Tibial artery (tissue), 4 donors: ENCODE data around the gene CIPC.

Source experiments
- DNase-seq, 2 donors: peaks; one replicate each; pipeline ENCODE4 v3.0.0-alpha.2; 2019
- H3K27ac ChIP-seq, 2 donors: fragments of 200-600 bp; sonication (generic) in 1 of 2; 1 replicate in 1 of 2; 2 replicates in 1 of 2; pipeline ENCODE4 v1.5.1; 2018 to 2019; ENCODE audit warnings: mild to moderate bottlenecking in 1 of 2
- H3K27me3 ChIP-seq, 2 donors: fragments of 200-600 bp; sonication (generic) in 1 of 2; one replicate each; pipeline versions ENCODE4 v1.5.1 to v1.6.0; 2016 to 2019
- H3K36me3 ChIP-seq, 3 donors: fragments of 200-600 bp; sonication (generic) in 2 of 3; one replicate each; pipeline ENCODE4 v1.5.1; 2016 to 2019; ENCODE audit warnings: mild to moderate bottlenecking in 2 of 3
- H3K4me1 ChIP-seq, 4 donors: fragments of 200-600 bp; sonication (generic) in 2 of 4; 1 replicate in 3 of 4; 2 replicates in 1 of 4; pipeline ENCODE4 v1.5.1; 2016 to 2019
- H3K4me3 ChIP-seq, 2 donors: fragments of 200-600 bp; sonication (generic) in 1 of 2; 1 replicate in 1 of 2; 2 replicates in 1 of 2; pipeline ENCODE4 v1.5.1; 2018 to 2019; ENCODE audit warnings: mild to moderate bottlenecking in 2 of 2
- H3K9me3 ChIP-seq, 3 donors: fragments of 200-600 bp; sonication (generic) in 1 of 3; one replicate each; pipeline ENCODE4 v1.5.1; 2016 to 2019
- intact Hi-C: fragments of 100-400 bp; cut with DNase I; formaldehyde crosslinking; loops from one replicate; pipeline ENCODE4 v1.15.0; 2023; ENCODE audit warnings: low total_unique reads
- TF ChIP-seq, protein P1 (sequence below), 2 experiments: fragments of 200-600 bp in 1 of 2; fragments of 450-650 bp in 1 of 2; IDR thresholded peaks; one replicate each; pipeline ENCODE4 v1.5.1; 2017 to 2019; ENCODE audit warnings: antibody characterized with exemption in 2 of 2, mild to moderate bottlenecking in 1 of 2, moderate library complexity in 1 of 2

CIPC gene

DNA sequence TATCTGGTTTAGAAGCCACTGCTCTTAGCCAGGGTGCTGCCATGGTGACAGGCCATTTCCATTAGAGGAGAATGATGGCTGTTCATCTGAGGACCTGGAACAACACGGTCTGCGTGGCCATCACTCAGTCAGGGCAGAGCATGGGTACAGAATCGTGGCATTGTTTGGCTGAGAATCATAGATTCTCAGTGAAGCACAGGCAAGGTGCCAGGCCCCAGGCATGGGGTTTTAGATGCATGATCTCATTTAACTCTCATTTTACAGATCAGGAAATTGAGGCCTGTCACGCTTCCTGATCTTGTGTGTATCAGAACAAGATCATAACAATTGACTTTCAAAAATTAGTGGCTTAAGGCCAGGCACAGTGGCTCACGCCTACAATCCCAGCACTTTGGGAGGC is 42.8 kb upstream of the CIPC start:
- TF ChIP-seq, protein P1, sequence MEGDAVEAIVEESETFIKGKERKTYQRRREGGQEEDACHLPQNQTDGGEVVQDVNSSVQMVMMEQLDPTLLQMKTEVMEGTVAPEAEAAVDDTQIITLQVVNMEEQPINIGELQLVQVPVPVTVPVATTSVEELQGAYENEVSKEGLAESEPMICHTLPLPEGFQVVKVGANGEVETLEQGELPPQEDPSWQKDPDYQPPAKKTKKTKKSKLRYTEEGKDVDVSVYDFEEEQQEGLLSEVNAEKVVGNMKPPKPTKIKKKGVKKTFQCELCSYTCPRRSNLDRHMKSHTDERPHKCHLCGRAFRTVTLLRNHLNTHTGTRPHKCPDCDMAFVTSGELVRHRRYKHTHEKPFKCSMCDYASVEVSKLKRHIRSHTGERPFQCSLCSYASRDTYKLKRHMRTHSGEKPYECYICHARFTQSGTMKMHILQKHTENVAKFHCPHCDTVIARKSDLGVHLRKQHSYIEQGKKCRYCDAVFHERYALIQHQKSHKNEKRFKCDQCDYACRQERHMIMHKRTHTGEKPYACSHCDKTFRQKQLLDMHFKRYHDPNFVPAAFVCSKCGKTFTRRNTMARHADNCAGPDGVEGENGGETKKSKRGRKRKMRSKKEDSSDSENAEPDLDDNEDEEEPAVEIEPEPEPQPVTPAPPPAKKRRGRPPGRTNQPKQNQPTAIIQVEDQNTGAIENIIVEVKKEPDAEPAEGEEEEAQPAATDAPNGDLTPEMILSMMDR (IDR thresholded peaks at IDR 0.05), result no peak
- Histone ChIP-seq H3K4me3 (no peak overlapping the region), H3K36me3 (no peaks in the 10 kb centered on the region), H3K4me1 (peaks cover 0 to 29% (median 17%) of the 10 kb centered on the region in 4 donors), H3K9me3 (peaks cover 0 to 9% (median 9%) of the 10 kb centered on the region in 3 donors), H3K27ac (no peak overlapping the region), H3K27me3 (no peaks in the 10 kb centered on the region)
- intact Hi-C loops, result no loop called here
- DNase-seq, result no peak

DNA sequence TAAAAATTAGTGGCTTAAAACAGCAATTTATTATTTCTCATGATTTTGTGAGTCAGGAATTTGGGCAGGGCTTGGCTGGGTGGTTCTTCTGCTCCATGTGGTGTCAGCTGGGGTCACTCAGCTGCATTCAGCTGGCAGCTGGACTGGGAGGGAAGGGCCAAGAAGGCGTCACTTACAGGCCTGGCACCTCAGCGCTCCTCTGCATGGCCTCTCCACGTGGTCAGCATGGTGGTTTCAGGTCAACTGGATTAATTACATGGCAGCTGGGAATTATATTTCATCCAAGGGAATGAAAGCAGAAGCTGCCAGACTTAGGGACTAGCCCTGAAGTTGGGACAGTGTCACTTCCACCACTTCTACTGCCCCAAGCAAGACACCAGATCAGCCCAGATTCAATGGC is 42.1 kb upstream of the CIPC start:
- intact Hi-C loops, result no loop called here
- Histone ChIP-seq H3K27ac (no peak overlapping the region), H3K9me3 (peaks cover 0 to 9% (median 9%) of the 10 kb centered on the region in 3 donors), H3K27me3 (no peaks in the 10 kb centered on the region), H3K4me3 (no peak overlapping the region), H3K36me3 (no peaks in the 10 kb centered on the region), H3K4me1 (peaks cover 0 to 22% (median 15%) of the 10 kb centered on the region in 4 donors)
- TF ChIP-seq, protein P1 (IDR thresholded peaks at IDR 0.05), result no peak
- no peak for DNase-seq

- intact Hi-C loops, result no loop called here
- Histone ChIP-seq H3K27ac (no peak overlapping the region), H3K4me3 (no peak overlapping the region), H3K9me3 (peaks cover 0 to 9% (median 9%) of the 10 kb centered on the region in 3 donors), H3K4me1 (peaks cover 0 to under 1% (median under 1%) of the 10 kb centered on the region in 4 donors), H3K27me3 (no peaks in the 10 kb centered on the region), H3K36me3 (no peaks in the 10 kb centered on the region)
- TF ChIP-seq, protein P1 (IDR thresholded peaks at IDR 0.05), result no peak
- no peak for DNase-seq
These were observed 39.9 kb upstream of the CIPC start for GRCh38 chr14:77058117-77058516.

DNA sequence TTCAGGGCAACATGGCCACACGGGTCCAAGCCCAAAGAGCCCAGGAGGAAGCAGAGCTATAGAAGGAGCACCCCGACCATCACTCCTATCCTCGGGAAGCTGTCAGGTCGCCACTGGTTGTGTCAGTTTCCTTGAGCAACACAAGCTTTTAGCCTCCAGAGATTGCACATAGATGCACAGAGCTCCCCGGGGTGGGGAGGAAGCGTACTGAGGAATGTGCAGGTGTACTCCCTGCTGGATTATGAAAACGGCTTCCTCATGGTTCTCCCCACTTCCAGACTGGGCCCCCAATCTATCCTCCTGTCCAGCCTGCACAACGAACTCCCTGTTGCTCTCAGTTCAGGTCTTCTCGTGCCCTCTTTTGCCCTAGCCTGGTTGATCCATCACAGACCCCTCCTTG is 39.3 kb upstream of the CIPC start:
- TF ChIP-seq, protein P1 (IDR thresholded peaks at IDR 0.05), result no peak
- no peak for DNase-seq
- H3K36me3 ChIP-seq, result no peaks in the 10 kb centered on the region
- H3K4me1 ChIP-seq, result no peaks in the 10 kb centered on the region
- peaks cover 0 to 9% (median 9%) of the 10 kb centered on the region in 3 donors for H3K9me3 ChIP-seq
- H3K27ac ChIP-seq, result no peak overlapping the region
- intact Hi-C loops, result no loop called here
- no peaks in the 10 kb centered on the region for H3K27me3 ChIP-seq
- no peak overlapping the region for H3K4me3 ChIP-seq

DNA sequence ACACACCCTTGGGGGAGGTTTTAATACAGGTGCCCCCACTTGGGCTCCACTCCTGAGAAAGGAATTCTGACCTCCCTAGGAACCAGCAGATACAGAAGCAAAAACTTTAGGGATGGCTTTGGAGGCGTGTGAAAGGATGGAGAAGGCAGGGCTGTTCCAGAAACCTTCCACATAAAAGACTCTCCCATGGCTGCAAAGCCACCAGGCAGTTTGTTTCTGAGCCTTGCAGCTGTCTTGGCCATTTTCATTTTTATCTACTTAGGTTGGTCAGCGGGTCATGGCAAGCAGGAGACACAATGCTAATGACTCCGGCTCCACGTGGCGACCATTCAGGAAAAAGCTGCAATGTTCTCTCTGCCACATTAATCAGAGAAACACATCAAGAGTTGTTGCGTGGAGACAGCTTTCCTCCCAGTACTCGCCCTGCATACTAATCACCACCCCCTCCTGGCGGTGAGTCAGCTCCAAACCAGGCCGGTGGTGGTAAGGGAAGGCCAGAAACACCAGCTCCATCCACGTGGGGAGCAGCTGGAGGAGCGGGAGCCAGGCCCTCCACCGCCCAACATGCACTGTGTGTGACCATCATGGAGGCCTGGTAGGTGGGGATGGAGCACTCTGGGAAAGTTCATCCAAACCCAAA is 38.7 kb upstream of the CIPC start:
- H3K4me1 ChIP-seq, result no peaks in the 10 kb centered on the region
- peaks cover 0 to 9% (median 9%) of the 10 kb centered on the region in 3 donors for H3K9me3 ChIP-seq
- DNase-seq, result no peak
- no peaks in the 10 kb centered on the region for H3K27me3 ChIP-seq
- H3K4me3 ChIP-seq, result no peak overlapping the region
- intact Hi-C loops, result no loop called here
- H3K27ac ChIP-seq, result no peak overlapping the region
- H3K36me3 ChIP-seq, result no peaks in the 10 kb centered on the region
- TF ChIP-seq, protein P1 (IDR thresholded peaks at IDR 0.05), result no peak
